HG02798 (cell line): ENCODE results near the gene ESPNL.
"Not testable (repeated sequence)": the region's sequence is repeated elsewhere in the genome, so short reads cannot be mapped to it uniquely, and the experiment has no call there.

Experiments
- ATAC-seq: cut with Tn5 transposase; IDR thresholded peaks from one replicate; pipeline ENCODE4 v1.9.1; 2021; ENCODE audit warnings: mild to moderate bottlenecking; ENCODE audit not compliant: unreplicated experiment, poor library complexity

The ESPNL gene

GRCh38 chr2:238167761-238168160, 67.6 kb downstream of the ESPNL start:
- no peak for ATAC-seq

- no peak for ATAC-seq
Measured at GRCh38 chr2:238168196-238169047, 68.3 kb downstream of the ESPNL start.

- ATAC-seq: no peak
Measured at GRCh38 chr2:238169048-238169707, 69.0 kb downstream of the ESPNL start.

DNA sequence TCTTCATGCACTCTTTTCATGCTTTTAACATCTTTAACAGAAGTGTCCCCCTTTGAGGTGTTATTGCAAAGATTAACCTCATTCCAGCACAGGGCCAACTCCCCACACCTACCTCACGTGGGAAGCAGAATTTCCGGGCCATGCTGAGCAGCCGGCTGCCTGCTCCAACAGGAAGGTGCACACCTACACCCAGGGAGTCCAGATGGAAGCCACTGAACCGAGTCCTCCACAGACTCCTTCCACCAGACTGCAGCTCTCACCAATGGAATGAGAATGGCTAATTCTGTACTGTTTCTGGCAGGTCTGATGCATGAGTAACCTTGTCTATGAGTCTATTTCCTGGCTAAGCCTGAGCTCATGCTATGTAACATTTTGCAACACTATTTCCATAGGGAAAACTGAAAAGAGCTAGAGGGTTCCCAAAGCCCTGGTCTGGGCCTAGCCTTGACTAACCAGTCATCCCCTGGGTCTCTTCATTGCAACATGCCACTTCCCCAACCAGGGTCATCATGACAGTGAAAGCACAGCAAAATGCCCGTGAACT, 69.6 kb downstream of the ESPNL start:
- no peak for ATAC-seq

- no peak for ATAC-seq
Measured at GRCh38 chr2:238170386-238171071, 70.4 kb downstream of the ESPNL start.

GRCh38 chr2:238171072-238171431, 70.9 kb downstream of the ESPNL start:
- not testable (repeated sequence) for ATAC-seq

DNA sequence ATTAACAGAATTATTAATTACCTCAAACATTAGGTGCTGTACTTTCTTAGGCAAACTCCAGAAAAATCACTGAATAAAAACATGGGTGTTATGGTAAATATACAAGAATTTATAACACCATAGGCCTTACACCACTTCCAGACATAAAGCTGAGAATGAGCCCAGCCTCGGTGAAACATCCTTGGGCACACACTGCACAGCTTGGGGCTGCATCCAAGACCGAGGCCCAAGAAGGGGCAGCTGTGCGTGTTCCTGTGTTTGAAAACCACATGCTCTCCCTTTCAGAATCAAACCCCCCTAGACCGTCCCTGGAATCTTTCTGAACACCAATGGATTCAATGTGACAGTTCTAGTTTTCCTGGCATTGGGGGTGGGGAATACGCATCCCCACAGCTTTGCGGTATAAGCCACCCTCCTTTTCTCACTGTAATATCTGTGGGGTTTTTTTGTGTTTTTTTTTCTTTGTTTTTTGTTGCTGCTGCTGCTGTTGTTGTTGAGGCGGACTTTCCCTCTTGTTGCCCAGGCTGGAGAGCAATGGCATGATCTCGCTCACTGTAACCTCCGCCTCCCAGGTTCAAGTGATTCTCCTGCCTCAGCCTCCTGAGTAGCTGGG, 71.5 kb downstream of the ESPNL start:
- no peak for ATAC-seq

DNA sequence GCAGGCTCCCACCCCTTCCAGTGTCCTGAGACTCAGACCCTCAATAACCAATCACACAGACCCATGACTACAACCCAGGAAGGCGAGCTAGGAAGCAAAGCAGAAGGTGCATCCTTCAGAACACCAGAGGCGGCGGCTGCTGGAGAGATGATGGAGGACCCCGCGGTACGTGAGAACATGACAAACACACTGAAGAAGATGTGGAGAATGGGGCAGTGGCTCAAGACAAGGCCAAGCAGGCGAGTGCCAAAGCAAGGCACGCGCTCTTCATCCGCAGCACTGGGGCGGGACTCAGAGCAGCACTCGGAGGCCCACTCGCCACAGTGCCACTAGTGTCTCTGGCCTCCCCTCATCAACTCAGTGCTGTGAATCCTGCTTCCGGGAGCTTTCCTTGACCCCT, 72.3 kb downstream of the ESPNL start:
- no peak for ATAC-seq

DNA sequence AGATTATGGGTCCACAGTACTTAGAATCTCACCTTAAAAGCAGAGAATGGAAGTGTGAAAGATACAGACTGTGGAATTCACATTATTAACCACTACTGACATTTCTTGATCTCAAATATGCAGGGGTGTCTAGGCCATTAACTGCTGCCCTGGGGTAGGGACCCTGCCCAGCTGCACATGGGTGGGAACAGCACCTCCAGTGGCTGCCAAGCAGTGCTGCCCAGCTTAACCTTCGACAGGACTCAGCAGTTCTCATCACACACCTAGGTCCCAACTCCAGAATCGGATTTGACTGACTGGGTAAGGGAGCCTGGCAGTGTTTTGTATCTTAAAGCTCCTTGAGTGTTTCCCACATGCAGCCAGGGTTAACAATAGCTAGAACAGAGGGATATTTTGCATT, 73.6 kb downstream of the ESPNL start:
- ATAC-seq: no peak

DNA sequence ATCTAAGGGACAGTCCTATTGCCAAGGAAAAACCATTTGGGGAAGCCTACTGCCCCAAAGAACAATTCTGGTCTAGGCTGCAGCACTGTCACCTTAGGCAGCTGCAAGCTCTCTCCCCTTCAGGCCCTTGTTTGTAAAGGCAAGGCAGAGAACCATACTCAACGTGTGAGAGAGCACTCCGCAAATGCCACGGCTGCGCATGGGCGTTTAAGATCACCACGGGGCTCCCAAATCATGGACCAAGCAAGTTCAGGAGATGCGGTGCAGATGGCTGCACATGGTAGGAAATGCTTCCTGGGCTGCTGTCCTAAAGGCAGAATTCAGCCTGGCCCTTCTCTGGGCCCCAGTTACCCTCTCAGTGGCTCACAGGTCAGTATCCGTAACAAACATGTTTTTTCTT, 74.2 kb downstream of the ESPNL start:
- no peak for ATAC-seq

DNA sequence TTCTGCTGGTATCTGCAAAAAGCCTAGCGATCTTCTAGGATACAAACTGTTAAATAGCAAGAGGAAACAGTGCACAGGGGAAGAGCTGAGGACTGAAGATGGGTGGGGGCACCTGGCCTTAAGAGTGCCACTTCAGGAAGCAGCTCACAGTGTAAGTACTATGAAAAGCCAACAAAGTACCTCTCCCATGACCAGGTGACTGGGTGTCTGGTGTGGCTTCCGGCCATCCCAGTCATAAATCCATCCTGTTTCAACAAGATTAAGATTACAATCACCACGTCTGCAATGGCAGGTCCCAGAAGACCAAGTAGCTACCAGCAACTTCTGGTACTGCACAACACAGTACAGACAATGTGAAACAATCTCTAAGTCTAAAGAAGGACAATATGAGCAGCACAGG, 74.6 kb downstream of the ESPNL start:
- ATAC-seq: no peak

- ATAC-seq: no peak
Measured at GRCh38 chr2:238176613-238177012, 76.5 kb downstream of the ESPNL start.

DNA sequence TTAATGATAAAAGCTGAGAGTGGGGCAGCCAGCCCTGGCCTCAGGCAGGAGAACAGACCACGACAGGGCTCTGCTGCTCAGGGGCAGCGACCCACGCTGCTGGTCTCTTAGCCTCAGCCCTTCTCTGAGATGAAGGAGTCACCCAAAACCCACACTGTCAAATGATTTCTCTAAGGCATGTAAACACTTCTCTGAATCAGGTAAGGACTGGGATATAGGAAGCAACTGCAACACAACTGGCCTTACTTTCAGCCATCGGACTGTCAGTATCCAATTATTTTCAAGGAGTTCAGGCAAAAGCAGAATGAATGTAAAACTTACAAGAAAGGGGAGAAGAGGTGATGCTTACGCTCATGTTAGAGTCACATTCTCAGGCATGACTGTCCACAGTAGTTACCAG, 80.4 kb downstream of the ESPNL start:
- no peak for ATAC-seq

GRCh38 chr2:238182362-238182761, 82.2 kb downstream of the ESPNL start:
- no peak for ATAC-seq
